ENCODE results near the gene CDC73. TPM values are rescaled to one million over a fixed set of nuclear protein-coding genes. Genes with fewer than 3 reads are reported as not detected.
"Not testable (repeated sequence)": the region's sequence is repeated elsewhere in the genome, so short reads cannot be mapped to it uniquely, and the experiment has no call there.

Gene CDC73
- total RNA-seq, 1 donor from 2014 or later: 71.1 TPM

DNA sequence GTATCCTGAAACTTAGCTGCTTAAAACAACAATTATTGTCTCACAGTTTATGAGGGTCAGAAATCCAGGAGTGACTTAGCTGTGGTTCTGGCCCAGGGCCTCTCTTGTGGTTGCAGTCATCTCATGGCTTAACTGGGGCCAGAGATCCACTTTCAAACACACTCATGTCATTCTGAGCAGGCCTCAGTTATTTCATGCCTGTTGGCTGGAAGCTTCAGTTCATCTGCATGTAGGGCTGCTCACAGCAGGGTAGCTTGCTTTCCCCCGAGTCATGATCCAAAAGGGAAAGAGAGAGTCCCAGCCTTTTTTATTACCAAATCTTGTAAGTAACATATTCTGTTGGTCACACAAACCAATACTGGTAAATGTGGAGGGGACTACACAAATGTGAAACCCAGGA, 161.2 kb downstream of the CDC73 start:
- Mint-ChIP-seq H3K36me3 (peaks cover 6% of the 10 kb centered on the region), H3K4me1 (peaks cover 18% of the 10 kb centered on the region), H3K4me3 (no peak overlapping the region), H3K27me3 (ENCODE audit: low read depth) (no peaks in the 10 kb centered on the region), H3K9me3 (peaks cover 20% of the 10 kb centered on the region), H3K27ac (peak overlapping the region; percentile 52)
- TF ChIP-seq, protein P1, sequence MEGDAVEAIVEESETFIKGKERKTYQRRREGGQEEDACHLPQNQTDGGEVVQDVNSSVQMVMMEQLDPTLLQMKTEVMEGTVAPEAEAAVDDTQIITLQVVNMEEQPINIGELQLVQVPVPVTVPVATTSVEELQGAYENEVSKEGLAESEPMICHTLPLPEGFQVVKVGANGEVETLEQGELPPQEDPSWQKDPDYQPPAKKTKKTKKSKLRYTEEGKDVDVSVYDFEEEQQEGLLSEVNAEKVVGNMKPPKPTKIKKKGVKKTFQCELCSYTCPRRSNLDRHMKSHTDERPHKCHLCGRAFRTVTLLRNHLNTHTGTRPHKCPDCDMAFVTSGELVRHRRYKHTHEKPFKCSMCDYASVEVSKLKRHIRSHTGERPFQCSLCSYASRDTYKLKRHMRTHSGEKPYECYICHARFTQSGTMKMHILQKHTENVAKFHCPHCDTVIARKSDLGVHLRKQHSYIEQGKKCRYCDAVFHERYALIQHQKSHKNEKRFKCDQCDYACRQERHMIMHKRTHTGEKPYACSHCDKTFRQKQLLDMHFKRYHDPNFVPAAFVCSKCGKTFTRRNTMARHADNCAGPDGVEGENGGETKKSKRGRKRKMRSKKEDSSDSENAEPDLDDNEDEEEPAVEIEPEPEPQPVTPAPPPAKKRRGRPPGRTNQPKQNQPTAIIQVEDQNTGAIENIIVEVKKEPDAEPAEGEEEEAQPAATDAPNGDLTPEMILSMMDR (IDR thresholded peaks at IDR 0.05; ENCODE audit: unreplicated experiment): no peak
- DNase-seq (ENCODE audit: low spot score in 2 of 2, unreplicated experiment in 2 of 2): no peak

DNA sequence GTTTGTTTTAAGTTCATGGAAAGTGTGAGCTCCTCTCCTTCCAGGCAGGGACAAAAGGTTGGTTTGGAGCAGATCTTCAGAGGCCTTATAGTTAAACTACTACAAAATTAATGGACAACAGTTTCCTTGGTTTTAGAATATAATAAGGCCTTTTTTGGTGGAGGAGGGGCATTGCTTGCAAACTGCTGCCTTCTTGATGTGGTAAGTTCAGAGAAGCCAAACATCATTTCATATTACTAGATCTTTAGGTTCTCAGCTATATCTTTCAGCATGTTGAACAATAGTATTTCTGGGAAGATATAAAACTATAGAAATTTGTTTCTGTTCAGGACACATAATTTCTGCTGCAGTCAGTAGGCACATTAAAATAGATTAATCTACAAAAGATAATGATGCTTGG, 162.4 kb downstream of the CDC73 start:
- H3K9me3 Mint-ChIP-seq: peaks cover 18% of the 10 kb centered on the region
- H3K4me1 Mint-ChIP-seq: peaks cover 15% of the 10 kb centered on the region
- H3K27ac Mint-ChIP-seq: no peak overlapping the region
- H3K27me3 Mint-ChIP-seq (ENCODE audit: low read depth): no peaks in the 10 kb centered on the region
- no peak for DNase-seq (ENCODE audit: low spot score in 2 of 2, unreplicated experiment in 2 of 2)
- H3K4me3 Mint-ChIP-seq: no peak overlapping the region
- TF ChIP-seq, protein P1 (IDR thresholded peaks at IDR 0.05; ENCODE audit: unreplicated experiment): no peak
- peaks cover 6% of the 10 kb centered on the region for H3K36me3 Mint-ChIP-seq

DNA sequence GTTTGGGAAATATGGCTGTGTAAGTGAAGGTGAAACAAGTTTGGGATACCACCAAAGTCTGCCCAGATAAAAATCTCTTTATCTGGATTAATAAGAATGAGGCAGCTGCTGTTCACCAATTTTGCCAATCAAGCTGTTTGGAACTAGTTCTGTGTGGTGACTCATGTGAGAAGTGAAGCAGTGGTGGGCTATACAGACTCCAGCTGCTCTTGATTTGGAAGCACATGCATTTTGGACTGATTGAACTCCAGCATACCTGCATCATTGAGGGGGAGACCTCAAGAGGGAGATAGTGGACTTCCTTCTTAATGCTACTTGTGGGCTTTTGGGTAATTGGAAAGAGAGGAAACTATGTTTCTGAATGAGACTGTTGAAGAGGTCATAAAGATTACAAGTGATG, 163.8 kb downstream of the CDC73 start:
- TF ChIP-seq, protein P1 (IDR thresholded peaks at IDR 0.05; ENCODE audit: unreplicated experiment): no peak
- Mint-ChIP-seq H3K4me3 (no peak overlapping the region), H3K27ac (no peak overlapping the region), H3K27me3 (ENCODE audit: low read depth) (no peaks in the 10 kb centered on the region), H3K9me3 (peaks cover 18% of the 10 kb centered on the region), H3K36me3 (peaks cover 6% of the 10 kb centered on the region), H3K4me1 (peaks cover 20% of the 10 kb centered on the region)
- DNase-seq (ENCODE audit: low spot score in 2 of 2, unreplicated experiment in 2 of 2): no peak

DNA sequence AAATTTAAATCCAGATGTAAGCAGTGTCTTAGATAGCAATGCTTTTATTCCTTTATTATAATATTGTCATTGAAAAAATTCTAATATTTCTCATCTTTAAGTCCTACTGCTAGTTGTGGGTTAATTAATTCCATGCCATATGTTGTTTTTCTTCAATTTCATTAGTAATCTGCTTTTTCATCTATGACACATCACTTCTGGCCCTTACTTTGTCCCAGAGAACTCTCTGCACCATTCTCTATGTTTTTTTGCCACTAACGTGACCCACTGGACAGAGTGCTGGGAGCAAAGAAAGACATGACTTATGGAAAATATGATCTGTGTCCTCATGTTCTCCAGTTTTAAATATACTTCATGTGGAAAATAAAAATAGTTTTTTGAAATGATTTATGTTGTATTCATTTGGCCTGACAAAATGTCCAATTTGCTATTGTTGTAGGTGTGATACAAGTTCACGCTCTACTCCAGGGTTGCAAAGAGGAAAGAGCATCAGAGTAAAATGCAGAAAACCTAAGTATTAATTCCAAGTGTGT, 166.8 kb downstream of the CDC73 start:
- peaks cover 18% of the 10 kb centered on the region for H3K9me3 Mint-ChIP-seq
- H3K27me3 Mint-ChIP-seq (ENCODE audit: low read depth); H3K36me3 Mint-ChIP-seq; H3K27ac Mint-ChIP-seq; H3K4me1 Mint-ChIP-seq; DNase-seq (ENCODE audit: low spot score in 2 of 2, unreplicated experiment in 2 of 2); H3K4me3 Mint-ChIP-seq: not testable (repeated sequence)

DNA sequence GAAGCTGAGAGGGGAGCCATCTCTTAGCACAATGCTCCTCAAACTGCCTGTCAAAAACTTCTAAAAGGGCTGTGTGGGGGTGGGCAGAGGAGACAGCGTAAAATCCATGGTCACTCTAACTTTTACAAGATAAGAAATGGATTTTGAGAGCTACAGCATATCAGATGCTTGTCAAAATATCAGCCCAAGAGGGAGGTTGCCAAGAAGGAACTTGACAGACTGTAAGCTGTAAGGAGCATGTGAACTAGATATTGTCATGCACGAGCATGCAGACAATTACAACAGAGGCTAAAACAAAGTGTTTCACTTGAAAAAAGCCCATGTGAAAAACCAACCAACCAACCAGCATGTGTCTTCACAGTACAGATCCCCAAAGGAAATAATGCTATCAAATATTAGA, 171.9 kb downstream of the CDC73 start:
- Mint-ChIP-seq H3K4me1 (peaks cover 12% of the 10 kb centered on the region), H3K27ac (no peak overlapping the region), H3K27me3 (ENCODE audit: low read depth) (no peaks in the 10 kb centered on the region), H3K9me3 (peaks cover 20% of the 10 kb centered on the region), H3K4me3 (no peak overlapping the region), H3K36me3 (peaks cover 9% of the 10 kb centered on the region)
- TF ChIP-seq, protein P1 (IDR thresholded peaks at IDR 0.05; ENCODE audit: unreplicated experiment): no peak
- no peak for DNase-seq (ENCODE audit: low spot score in 2 of 2, unreplicated experiment in 2 of 2)

DNA sequence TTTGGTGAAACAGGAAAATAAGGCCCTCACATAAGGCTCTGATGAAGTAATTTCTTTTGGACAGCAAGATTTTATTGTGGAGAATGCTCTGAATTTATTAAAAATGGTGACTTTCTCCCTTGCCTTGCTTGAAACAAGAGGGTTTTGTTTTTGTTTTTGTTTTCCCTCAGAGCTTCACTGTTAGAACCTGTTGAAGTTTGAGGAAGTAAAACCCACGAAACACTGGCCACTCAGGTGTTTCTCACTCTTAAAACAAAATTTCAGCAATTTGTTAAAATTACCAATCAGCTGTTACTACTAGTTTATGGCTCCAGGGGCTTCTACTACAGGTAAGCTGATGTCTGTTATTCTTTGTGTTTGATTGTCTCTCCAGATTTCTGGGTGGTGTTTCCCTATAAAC, 177.2 kb downstream of the CDC73 start:
- Mint-ChIP-seq H3K4me1 (no peaks in the 10 kb centered on the region), H3K27ac (no peak overlapping the region), H3K27me3 (ENCODE audit: low read depth) (no peaks in the 10 kb centered on the region), H3K9me3 (peaks cover 23% of the 10 kb centered on the region), H3K36me3 (peaks cover 9% of the 10 kb centered on the region), H3K4me3 (no peak overlapping the region)
- TF ChIP-seq, protein P1 (IDR thresholded peaks at IDR 0.05; ENCODE audit: unreplicated experiment): no peak
- DNase-seq (ENCODE audit: low spot score in 2 of 2, unreplicated experiment in 2 of 2): no peak
